Lower leg skin (tissue), 4 donors: ENCODE results near the gene ZFP62. TPM values are rescaled to one million over a fixed set of nuclear protein-coding genes. Genes with fewer than 3 reads are reported as not detected.

ENCODE experiments used
- DNase-seq, 2 donors: peaks; one replicate each; pipeline ENCODE4 v3.0.0-alpha.2; 2019; ENCODE audit warnings: low spot score in 2 of 2
- H3K4me3 ChIP-seq: fragments of 200-600 bp; sonication (generic); 2 replicates; pipeline ENCODE4 v1.5.1; 2017; ENCODE audit warnings: mild to moderate bottlenecking, low read depth; ENCODE audit not compliant: poor library complexity, severe bottlenecking
- CTCF ChIP-seq, 3 donors: fragments of 450-650 bp; IDR thresholded peaks; one replicate each; pipeline ENCODE4 v1.5.1; 2016; ENCODE audit warnings: antibody characterized with exemption in 3 of 3, mild to moderate bottlenecking in 3 of 3, moderate library complexity in 2 of 3
- POLR2A ChIP-seq, 2 donors: fragments of 450-650 bp; IDR thresholded peaks; one replicate each; pipeline ENCODE4 v1.6.1; 2016 to 2017; ENCODE audit warnings: antibody characterized with exemption in 2 of 2, mild to moderate bottlenecking in 1 of 2, moderate library complexity in 1 of 2
- WGBS, 2 donors: methylation state at CpG; one replicate each; pipeline ENCODE4 v1.1.5; 2018; 5-methylcytosine and 5-hydroxymethylcytosine counted together
- intact Hi-C: fragments of 100-400 bp; cut with DNase I; formaldehyde crosslinking; loops from one replicate; pipeline ENCODE4 v1.15.0; 2023; ENCODE audit warnings: low total_unique reads
- total RNA-seq, 4 donors: library from RNA; depleted of rRNA; stranded (reverse); fragments of >200 nt; gene quantifications; one replicate each; pipeline ENCODE4 v1.1.0, GENCODE V29; 2016

The ZFP62 gene
- total RNA-seq, 4 donors from 2014 or later, result 14.5 to 35.8 (median 31.1) TPM

GRCh38 chr5:180869587-180869986 lies 8.5 kb upstream of the ZFP62 start:
- TF ChIP-seq CTCF (IDR thresholded peaks at IDR 0.05) (no peak), POLR2A (IDR thresholded peaks at IDR 0.05) (no peak)
- 25 to 33% methylated on average over 1 of the region's 1 CpG for WGBS, 2 donors
- DNase-seq, result peak; percentile 69 to 82
- no peak overlapping the region for H3K4me3 ChIP-seq
- intact Hi-C loops, result loop anchor here (10.0 kb wide), 1 partner anchor 285 kb away; no protein-coding TSS in a partner anchor

GRCh38 chr5:180868960-180869359 lies 7.9 kb upstream of the ZFP62 start:
- TF ChIP-seq CTCF (IDR thresholded peaks at IDR 0.05), result peak in 1 of 3 donors; percentile 48
- TF ChIP-seq POLR2A (IDR thresholded peaks at IDR 0.05), result no peak
- DNase-seq, result peak; percentile 90 to 98
- H3K4me3 ChIP-seq, result no peak overlapping the region
- 1 to 4% methylated on average over 3 of the region's 3 CpGs for WGBS, 2 donors
- intact Hi-C loops, result loop anchor here (10.0 kb wide), 1 partner anchor 286 kb away; no protein-coding TSS in a partner anchor

GRCh38 chr5:180866985-180867384 lies 5.9 kb upstream of the ZFP62 start:
- intact Hi-C loops, result loop anchor here (10.0 kb wide), 1 partner anchor 288 kb away; no protein-coding TSS in a partner anchor
- H3K4me3 ChIP-seq, result no peak overlapping the region
- no peak for TF ChIP-seq POLR2A (IDR thresholded peaks at IDR 0.05)
- TF ChIP-seq CTCF (IDR thresholded peaks at IDR 0.05), result no peak
- 81 to 83% methylated on average over 10 of the region's 10 CpGs for WGBS, 2 donors
- no peak for DNase-seq

GRCh38 chr5:180865981-180866695 lies 5.1 kb upstream of the ZFP62 start:
- intact Hi-C loops, result loop anchor here (10.0 kb wide), 1 partner anchor 289 kb away; no protein-coding TSS in a partner anchor
- TF ChIP-seq CTCF (IDR thresholded peaks at IDR 0.05) (no peak), POLR2A (IDR thresholded peaks at IDR 0.05) (no peak)
- WGBS, 2 donors, result 46 to 56% methylated on average over 5 of the region's 5 CpGs
- no peak overlapping the region for H3K4me3 ChIP-seq
- DNase-seq, result no peak

GRCh38 chr5:180862645-180863044 lies 1.6 kb upstream of the ZFP62 start:
- WGBS, 2 donors, result 55 to 57% methylated on average over 11 of the region's 11 CpGs
- intact Hi-C loops, result loop anchor here (10.0 kb wide), 1 partner anchor 292 kb away; no protein-coding TSS in a partner anchor
- no peak overlapping the region for H3K4me3 ChIP-seq
- peak in 1 of 2 donors; percentile 71 for DNase-seq
- no peak for TF ChIP-seq CTCF (IDR thresholded peaks at IDR 0.05)
- no peak for TF ChIP-seq POLR2A (IDR thresholded peaks at IDR 0.05)
